Heart left ventricle (tissue), 16 donors: ENCODE measurements around the gene HEBP2. TPM values are rescaled to one million over a fixed set of nuclear protein-coding genes. Genes with fewer than 3 reads are reported as not detected.

Experiments
- ATAC-seq, 4 donors: fragments of 200-7000 bp; cut with Tn5 transposase; one replicate each; pipeline ENCODE4 v1.9.1; 2020 to 2022; ENCODE audit warnings: moderate library complexity in 4 of 4, mild to moderate bottlenecking in 3 of 4, moderate number of reproducible peaks in 1 of 4
- DNase-seq, 5 donors: peaks; one replicate each; pipeline ENCODE4 v3.0.0-alpha.2; 2020
- H3K27ac ChIP-seq, 12 donors: fragments of 200-600 bp; sonication (generic) in 4 of 12; one replicate each; pipeline versions ENCODE4 v1.5.0 to v1.8.0; 2016 to 2022; ENCODE audit warnings: mild to moderate bottlenecking in 2 of 12
- H3K27me3 ChIP-seq, 9 donors: fragments of 200-600 bp; sonication (generic) in 2 of 9; one replicate each; pipeline versions ENCODE4 v1.5.1 to v1.8.0; 2016 to 2022; ENCODE audit warnings: mild to moderate bottlenecking in 3 of 9
- H3K36me3 ChIP-seq, 9 donors: fragments of 200-600 bp; sonication (generic) in 2 of 9; one replicate each; pipeline versions ENCODE4 v1.5.0 to v1.8.0; 2018 to 2022; ENCODE audit warnings: mild to moderate bottlenecking in 2 of 9
- H3K4me1 ChIP-seq, 12 donors: fragments of 200-600 bp; sonication (generic) in 4 of 12; one replicate each; pipeline versions ENCODE4 v1.5.0 to v1.8.0; 2016 to 2022; ENCODE audit warnings: mild to moderate bottlenecking in 3 of 12
- H3K4me3 ChIP-seq, 12 donors: fragments of 200-600 bp; sonication (generic) in 4 of 12; one replicate each; pipeline versions ENCODE4 v1.5.0 to v1.8.0; 2017 to 2022; ENCODE audit warnings: mild to moderate bottlenecking in 9 of 12, moderate library complexity in 4 of 12
- H3K9me3 ChIP-seq, 12 donors: fragments of 200-600 bp; sonication (generic) in 4 of 12; one replicate each; pipeline versions ENCODE4 v1.5.0 to v1.8.0; 2016 to 2022; ENCODE audit warnings: mild to moderate bottlenecking in 1 of 12
- CTCF ChIP-seq, 12 donors: fragments of 200-600 bp; sonication (generic) in 4 of 12; IDR thresholded peaks; one replicate each; pipeline versions ENCODE4 v1.5.0 to v1.8.0; 2018 to 2022; ENCODE audit warnings: antibody characterized with exemption in 12 of 12, mild to moderate bottlenecking in 5 of 12
- POLR2A ChIP-seq, 2 donors: fragments of 450-650 bp; IDR thresholded peaks; one replicate each; pipeline ENCODE4 v1.6.1; 2017; ENCODE audit warnings: antibody characterized with exemption in 2 of 2, mild to moderate bottlenecking in 2 of 2, moderate library complexity in 2 of 2
- WGBS, 4 donors: extraction: QIAGEN DNeasy Blood & Tissue Kit in 2 of 4; methylation state at CpG; one replicate each; pipeline versions ENCODE4 v1.1.5 to v1.1.7; 2013 to 2018; 5-methylcytosine and 5-hydroxymethylcytosine counted together
- intact Hi-C, 10 donors: fragments of 100-400 bp; cut with DNase I; formaldehyde crosslinking; loops; one replicate each; pipeline versions ENCODE4 v1.11.1 to v1.14.2; 2022
- polyA plus RNA-seq, 2 donors: library from polyadenylated mRNA; stranded (reverse); fragments of 200-250 nt; gene quantifications; one replicate each; pipeline ENCODE4 v1.2.3, GENCODE V29; 2013
- total RNA-seq, 9 donors: library from RNA; depleted of rRNA in 2 of 9; stranded (reverse); fragments of >200 nt in 2 of 9; fragmentation: NEBNext Ultra II Directional in 3 of 9; extraction: Animal tissue kit (Norgen Biotek cat#: 25700) in 3 of 9; gene quantifications; one replicate each; pipeline versions ENCODE4 v1.1.0 to v1.2.4, GENCODE V29; 2016 to 2023
- donor health status: ischemic (EF 13 %, LVEDD 7.1; RV severe dilation, severe dysfunction).
- donor health status: healthy with polysubstance abuse.
- donor health status: DM: no; HTN: yes; CAD: no.
- donor health status: DM: no; HTN: no; CAD: no.
- donor health status: ischemic (EF 25% LVEDD 6.9; RV normal size, moderate dysfunction).
- donor health status: ischemic (EF 25% LVEDD 5.7; RV mildly dilated, moderate dysfunction).
- donor health status: healthy.
- donor health status: DM: yes; HTN: yes; CAD: no.
- donor health status: ischemic (EF 35%, LVEDD 5.7; RV mildly dilated, moderate dysfunction).
- donor health status: nonischemic (EF 11% LVEDD 7.7; RV severe dilation, severe dysfunction).
- donor health status: DM: yes; HTN: yes; CAD: no.
- donor health status: PGD.
- donor health status: ischemic (EF 29% LVEDD 5.4; RV normal size, mild dysfunction).
- donor health status: nonischemic (EF 23%, LVEDD 6.1; RV moderate dilation, normal function).

The HEBP2 gene
- total and polyA plus RNA-seq, 11 donors, result 20.3 to 110 (median 90.2) TPM

- intact Hi-C loops, result no loop called here
- WGBS, 4 donors, result 79 to 94% (median 91%) methylated on average over 2 of the region's 2 CpGs
- no peak for TF ChIP-seq CTCF (IDR thresholded peaks at IDR 0.05)
- no peak for TF ChIP-seq POLR2A (IDR thresholded peaks at IDR 0.05)
Measured at GRCh38 chr6:138374815-138375214, 29.2 kb upstream of the HEBP2 start.

GRCh38 chr6:138377042-138377441, 27.0 kb upstream of the HEBP2 start:
- no peak for DNase-seq

More at GRCh38 chr6:138374815-138375214, 29.2 kb upstream of the HEBP2 start:
- H3K9me3 ChIP-seq, result no peaks in the 10 kb centered on the region
- no peaks in the 10 kb centered on the region for H3K36me3 ChIP-seq
- no peaks in the 10 kb centered on the region for H3K4me1 ChIP-seq
- DNase-seq (no peak), ATAC-seq (no peak)
- no peak overlapping the region for H3K4me3 ChIP-seq
- H3K27ac ChIP-seq, result no peak overlapping the region
- H3K27me3 ChIP-seq, result no peaks in the 10 kb centered on the region

GRCh38 chr6:138377844-138378243, 26.2 kb upstream of the HEBP2 start, which contains the start of gene SMIM28:
SMIM28 (plus strand) TSS chr6:138377905; CDS start chr6:138378073, 168 bp downstream.
- TF ChIP-seq CTCF (IDR thresholded peaks at IDR 0.05), result no peak
- TF ChIP-seq POLR2A (IDR thresholded peaks at IDR 0.05), result no peak
- intact Hi-C loops, result no loop called here
- Histone ChIP-seq H3K27ac (no peak within 1 kb of the TSS), H3K4me1 (no peaks in the 10 kb centered on the region), H3K4me3 (no peak within 1 kb of the TSS), H3K9me3 (no peaks in the 10 kb centered on the region), H3K36me3 (no peaks in the 10 kb centered on the region), H3K27me3 (no peaks in the 10 kb centered on the region)
- ATAC-seq (no peak), DNase-seq (peak in 1 of 5 donors; percentile 33)
- 57 to 73% (median 65%) methylated on average over 6 of the region's 6 CpGs for WGBS, 4 donors

More at GRCh38 chr6:138377042-138377441, 27.0 kb upstream of the HEBP2 start:
- H3K4me1 ChIP-seq, result no peaks in the 10 kb centered on the region
- no peak for ATAC-seq
- no peak overlapping the region for H3K4me3 ChIP-seq
- no peaks in the 10 kb centered on the region for H3K9me3 ChIP-seq
- intact Hi-C loops, result no loop called here
- TF ChIP-seq CTCF (IDR thresholded peaks at IDR 0.05) (no peak), POLR2A (IDR thresholded peaks at IDR 0.05) (no peak)
- no peaks in the 10 kb centered on the region for H3K36me3 ChIP-seq
- no peaks in the 10 kb centered on the region for H3K27me3 ChIP-seq
- H3K27ac ChIP-seq, result no peak overlapping the region

- ATAC-seq, result no peak
- no peak for DNase-seq
- Histone ChIP-seq H3K4me3 (no peak overlapping the region), H3K36me3 (no peaks in the 10 kb centered on the region), H3K27ac (no peak overlapping the region), H3K4me1 (no peaks in the 10 kb centered on the region), H3K27me3 (no peaks in the 10 kb centered on the region), H3K9me3 (no peaks in the 10 kb centered on the region)
- TF ChIP-seq CTCF (IDR thresholded peaks at IDR 0.05) (no peak), POLR2A (IDR thresholded peaks at IDR 0.05) (no peak)
- intact Hi-C loops, result no loop called here
- WGBS, 4 donors, result 69 to 79% (median 75%) methylated on average over 4 of the region's 4 CpGs
Measured at GRCh38 chr6:138378463-138378862, 25.6 kb upstream of the HEBP2 start.
